Measurements from ENCODE around the gene GNB1.

GNB1 gene

GRCh38 chr1:1806890-1807289 is 84.0 kb downstream of the GNB1 start (continued):
- no peak for TF ChIP-seq CSRNP3 (CRISPR knock-in tag; IDR thresholded peaks at IDR 0.05)
- TF ChIP-seq ZFP3 (CRISPR knock-in tag; IDR thresholded peaks at IDR 0.05), result no peak

GRCh38 chr1:1804301-1804700 is 86.6 kb downstream of the GNB1 start:
- ATAC-seq, result no peak
- TF ChIP-seq ZC3H10 (CRISPR knock-in tag; IDR thresholded peaks at IDR 0.05) (no peak), ISL1 (CRISPR knock-in tag; IDR thresholded peaks at IDR 0.05) (no peak), CSDC2 (CRISPR knock-in tag; IDR thresholded peaks at IDR 0.05) (no peak), SNAI2 (CRISPR knock-in tag; IDR thresholded peaks at IDR 0.05) (no peak)

GRCh38 chr1:1802871-1803270 is 88.0 kb downstream of the GNB1 start:
- no peak for TF ChIP-seq SNAI2 (CRISPR knock-in tag; IDR thresholded peaks at IDR 0.05)
- TF ChIP-seq PATZ1 (CRISPR knock-in tag; IDR thresholded peaks at IDR 0.05; ENCODE audit: borderline replicate concordance), result no peak
- TF ChIP-seq CREB5 (CRISPR knock-in tag; IDR thresholded peaks at IDR 0.05; ENCODE audit: low read depth), result no peak
- no peak for TF ChIP-seq ZNF8 (CRISPR knock-in tag; IDR thresholded peaks at IDR 0.05)
- no peak for TF ChIP-seq TCF4 (CRISPR knock-in tag; IDR thresholded peaks at IDR 0.05; ENCODE audit: borderline replicate concordance)
- no peak for TF ChIP-seq TSHZ2 (CRISPR knock-in tag; IDR thresholded peaks at IDR 0.05)
- no peak for TF ChIP-seq PPARA (CRISPR knock-in tag; IDR thresholded peaks at IDR 0.05; ENCODE audit: borderline replicate concordance)
- no peak for TF ChIP-seq ZNF565 (CRISPR knock-in tag; conservative IDR thresholded peaks at IDR 0.05; ENCODE audit: low read depth)
- TF ChIP-seq TOX (CRISPR knock-in tag; IDR thresholded peaks at IDR 0.05; ENCODE audit: borderline replicate concordance), result no peak
- no peak for TF ChIP-seq CSRNP3 (CRISPR knock-in tag; IDR thresholded peaks at IDR 0.05)
- TF ChIP-seq BACH2 (CRISPR knock-in tag; IDR thresholded peaks at IDR 0.05; ENCODE audit: borderline replicate concordance), result no peak
- TF ChIP-seq ZC3H10 (CRISPR knock-in tag; IDR thresholded peaks at IDR 0.05), result no peak
- TF ChIP-seq ISL1 (CRISPR knock-in tag; IDR thresholded peaks at IDR 0.05), result no peak
- no peak for TF ChIP-seq GLIS3 (CRISPR knock-in tag; IDR thresholded peaks at IDR 0.05)
- no peak for TF ChIP-seq RARB (CRISPR knock-in tag; IDR thresholded peaks at IDR 0.05)
- no peak for TF ChIP-seq ZFP30 (CRISPR knock-in tag; IDR thresholded peaks at IDR 0.05)
- TF ChIP-seq ZNF70 (CRISPR knock-in tag; IDR thresholded peaks at IDR 0.05), result no peak
- ATAC-seq, result no peak

- no peak for TF ChIP-seq BACH2 (CRISPR knock-in tag; IDR thresholded peaks at IDR 0.05; ENCODE audit: borderline replicate concordance)
- TF ChIP-seq ZFP3 (CRISPR knock-in tag; IDR thresholded peaks at IDR 0.05), result no peak
- no peak for ATAC-seq
These were observed 91.2 kb downstream of the GNB1 start for GRCh38 chr1:1799716-1800115.

All from SK-N-SH treated with all-trans-retinoic acid at 6 μM for 48 hours (cell line).